HepG2 (cell line): ENCODE measurements around the gene PRSS22. TPM values are rescaled to one million over a fixed set of nuclear protein-coding genes. Genes with fewer than 3 reads are reported as not detected.

ENCODE experiments used
- ARHGAP35 ChIP-seq: sonication (generic); formaldehyde crosslinking; IDR thresholded peaks from 2 replicates; pipeline ENCODE4 v1.9.0; 2022; ENCODE audit warnings: mild to moderate bottlenecking, inconsistent platforms, moderate library complexity, missing genetic modification reagents, borderline replicate concordance
- ATM ChIP-seq: fragments of 450-650 bp; IDR thresholded peaks from 2 replicates; pipeline ENCODE4 v1.7.1; 2017; ENCODE audit warnings: mild to moderate bottlenecking, borderline replicate concordance
- CEBPG ChIP-seq: IDR thresholded peaks from 2 replicates; pipeline ENCODE4 v1.6.1; 2016
- HES4 ChIP-seq: sonication (generic); formaldehyde crosslinking; IDR thresholded peaks from 2 replicates; pipeline ENCODE4 v1.9.0; 2021; ENCODE audit warnings: mild to moderate bottlenecking, missing genetic modification reagents, borderline replicate concordance
- MBNL3 ChIP-seq: fragments of 250-450 bp; sonication (Bioruptor Pico); conservative IDR thresholded peaks from 2 replicates; pipeline ENCODE4 v1.8.0; 2022; ENCODE audit warnings: mild to moderate bottlenecking, inconsistent platforms
- RELA ChIP-seq: sonication (generic); formaldehyde crosslinking; IDR thresholded peaks from 2 replicates; pipeline ENCODE4 v1.4.0; 2020; ENCODE audit warnings: missing genetic modification reagents
- THAP11 ChIP-seq: IDR thresholded peaks from 2 replicates; pipeline ENCODE4 v1.6.1; 2016; ENCODE audit warnings: missing biosample characterization, missing genetic modification reagents
- XRCC5 ChIP-seq: fragments of 200-400 bp; formaldehyde crosslinking; optimal IDR thresholded peaks from 2 replicates; pipeline ENCODE3; 2017; ENCODE audit warnings: mild to moderate bottlenecking, low read length
- YEATS2 ChIP-seq: sonication (generic); formaldehyde crosslinking; IDR thresholded peaks from 2 replicates; pipeline ENCODE4 v1.4.0; 2020; ENCODE audit warnings: missing genetic modification reagents, borderline replicate concordance
- ZNF251 ChIP-seq: sonication (generic); formaldehyde crosslinking; IDR thresholded peaks from 2 replicates; pipeline ENCODE4 v1.9.0; 2021; ENCODE audit warnings: mild to moderate bottlenecking, missing genetic modification reagents
- ZNF678 ChIP-seq: sonication (generic); formaldehyde crosslinking; IDR thresholded peaks from 2 replicates; pipeline ENCODE4 v1.4.0; 2020; ENCODE audit warnings: mild to moderate bottlenecking, missing genetic modification reagents
- ZNF709 ChIP-seq: sonication (generic); formaldehyde crosslinking; IDR thresholded peaks from 2 replicates; pipeline ENCODE4 v1.5.0; 2020; ENCODE audit warnings: mild to moderate bottlenecking, missing genetic modification reagents
- ZSCAN9 ChIP-seq: IDR thresholded peaks from 2 replicates; pipeline ENCODE4 v1.6.1; 2016; ENCODE audit warnings: borderline replicate concordance
- polyA plus RNA-seq, 8 experiments: library from polyadenylated mRNA; depleted of rRNA in 3 of 8; stranded (reverse) in 7 of 8; unstranded in 1 of 8; fragments of >200 nt; fragmentation: Illumina TruSeq in 4 of 8; extraction: Trizol in 4 of 8; gene quantifications; 2 replicates each; pipeline versions ENCODE4 v1.2.1 to v1.2.3, GENCODE V29; 2011 to 2016; ENCODE audit warnings: low read depth in 4 of 8, missing spikeins in 1 of 8, mixed read lengths in 1 of 8; ENCODE audit not compliant: insufficient read depth in 1 of 8
- total RNA-seq, 5 experiments: library from RNA; depleted of rRNA; stranded (reverse); fragments of >200 nt; fragmentation: Illumina TruSeq; extraction: Trizol; gene quantifications; 2 replicates each; pipeline ENCODE4 v1.2.3, GENCODE V29; 2016; ENCODE audit warnings: low read depth in 1 of 5
- TF ChIP-seq, protein P1 (sequence below): sonication (generic); formaldehyde crosslinking; IDR thresholded peaks from 2 replicates; pipeline ENCODE4 v1.5.0; 2020; ENCODE audit warnings: mild to moderate bottlenecking, missing genetic modification reagents
- TF ChIP-seq, protein P2 (sequence below): sonication (generic); formaldehyde crosslinking; conservative IDR thresholded peaks from 2 replicates; pipeline ENCODE4 v1.5.0; 2020; ENCODE audit warnings: missing genetic modification reagents
- TF ChIP-seq, protein P3 (sequence below): sonication (generic); formaldehyde crosslinking; IDR thresholded peaks from 2 replicates; pipeline ENCODE4 v1.5.1; 2020; ENCODE audit warnings: missing genetic modification reagents, mild to moderate bottlenecking, borderline replicate concordance
- TF ChIP-seq, protein P4 (sequence below): IDR thresholded peaks from 2 replicates; pipeline ENCODE4 v1.6.1; 2012; ENCODE audit warnings: low read depth, low read length, improper control_type of control experiment
- TF ChIP-seq, protein P5 (sequence below): sonication (generic); formaldehyde crosslinking; IDR thresholded peaks from 2 replicates; pipeline ENCODE4 v1.8.1; 2023; ENCODE audit warnings: mild to moderate bottlenecking, missing genetic modification reagents

PRSS22 gene
- total and polyA plus RNA-seq, 2 of the 13 experiments (the other 11 are each of a cell fraction or from before 2014, with no cell fraction given) = 0.24 to 0.32 TPM

DNA sequence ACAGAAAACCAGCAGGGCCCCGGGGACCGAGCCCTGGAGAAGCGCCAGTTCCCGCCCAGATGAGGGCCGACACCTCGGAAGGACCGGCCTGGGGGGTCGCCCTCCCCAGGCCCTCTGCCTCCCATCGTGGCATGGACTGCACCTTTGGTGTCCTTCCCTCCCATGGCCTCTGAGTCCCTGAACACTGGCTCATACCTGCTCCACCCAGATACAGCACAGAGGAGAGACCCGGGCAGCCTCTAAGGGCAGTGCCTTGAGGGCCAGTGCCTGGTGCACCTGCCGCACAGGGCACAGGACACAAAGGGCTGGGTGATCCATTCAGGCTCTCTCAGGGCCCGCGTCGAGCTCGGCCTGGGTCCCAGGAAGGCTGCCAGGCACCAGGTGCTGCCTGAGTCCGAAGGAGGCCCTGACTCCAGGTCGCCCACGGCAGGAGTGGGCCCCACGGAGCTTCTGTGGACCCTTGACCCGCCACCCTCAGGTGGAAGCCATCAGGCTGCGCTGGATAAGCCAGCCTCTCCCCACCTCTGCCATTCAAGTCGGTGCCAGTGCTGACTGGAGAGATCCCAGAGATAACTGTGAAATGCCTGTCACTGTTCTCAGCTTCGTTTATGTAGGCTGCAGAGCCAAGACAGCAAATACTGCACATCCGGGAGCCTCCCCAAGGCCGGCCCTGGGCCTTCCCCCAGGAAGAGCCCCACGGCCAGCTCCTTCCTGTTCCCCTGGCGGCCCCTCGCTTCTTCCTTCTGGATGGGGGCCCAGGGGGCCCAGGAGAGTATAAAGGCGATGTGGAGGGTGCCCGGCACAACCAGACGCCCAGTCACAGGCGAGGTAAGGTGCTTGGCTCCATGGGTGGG lies 28.2 kb downstream of the PRSS22 start, which contains the start of gene ZG16B (continued):
- TF ChIP-seq HES4 (CRISPR knock-in tag) = no peak
- TF ChIP-seq ATM = no peak
- peak; percentile 31; the same call in 1 of the 2 replicates for TF ChIP-seq YEATS2 (CRISPR knock-in tag)
- TF ChIP-seq ZSCAN9 (CRISPR knock-in tag) = 0 out of 2 replicates have a peak, but pooled peaks have one; percentile 37
- no peak for TF ChIP-seq ZNF251 (CRISPR knock-in tag)
- TF ChIP-seq, protein P1, sequence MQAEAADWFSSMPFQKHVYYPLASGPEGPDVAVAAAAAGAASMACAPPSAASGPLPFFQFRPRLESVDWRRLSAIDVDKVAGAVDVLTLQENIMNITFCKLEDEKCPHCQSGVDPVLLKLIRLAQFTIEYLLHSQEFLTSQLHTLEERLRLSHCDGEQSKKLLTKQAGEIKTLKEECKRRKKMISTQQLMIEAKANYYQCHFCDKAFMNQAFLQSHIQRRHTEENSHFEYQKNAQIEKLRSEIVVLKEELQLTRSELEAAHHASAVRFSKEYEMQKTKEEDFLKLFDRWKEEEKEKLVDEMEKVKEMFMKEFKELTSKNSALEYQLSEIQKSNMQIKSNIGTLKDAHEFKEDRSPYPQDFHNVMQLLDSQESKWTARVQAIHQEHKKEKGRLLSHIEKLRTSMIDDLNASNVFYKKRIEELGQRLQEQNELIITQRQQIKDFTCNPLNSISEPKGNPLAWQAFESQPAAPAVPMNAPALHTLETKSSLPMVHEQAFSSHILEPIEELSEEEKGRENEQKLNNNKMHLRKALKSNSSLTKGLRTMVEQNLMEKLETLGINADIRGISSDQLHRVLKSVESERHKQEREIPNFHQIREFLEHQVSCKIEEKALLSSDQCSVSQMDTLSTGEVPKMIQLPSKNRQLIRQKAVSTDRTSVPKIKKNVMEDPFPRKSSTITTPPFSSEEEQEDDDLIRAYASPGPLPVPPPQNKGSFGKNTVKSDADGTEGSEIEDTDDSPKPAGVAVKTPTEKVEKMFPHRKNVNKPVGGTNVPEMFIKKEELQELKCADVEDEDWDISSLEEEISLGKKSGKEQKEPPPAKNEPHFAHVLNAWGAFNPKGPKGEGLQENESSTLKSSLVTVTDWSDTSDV (CRISPR knock-in tag) = 0 out of 2 replicates have a peak, but pooled peaks have one; percentile 37
- peak; percentile 20; the same call in 1 of the 2 replicates for TF ChIP-seq THAP11
- TF ChIP-seq CEBPG (CRISPR knock-in tag) = no peak
- no peak for TF ChIP-seq XRCC5
- no peak for TF ChIP-seq RELA (CRISPR knock-in tag)
- no peak for TF ChIP-seq MBNL3 (CRISPR knock-in tag)
- TF ChIP-seq ZNF678 = no peak
- 0 out of 2 replicates have a peak, but pooled peaks have one; percentile 41 for TF ChIP-seq ZNF709 (CRISPR knock-in tag)
- TF ChIP-seq, protein P2, sequence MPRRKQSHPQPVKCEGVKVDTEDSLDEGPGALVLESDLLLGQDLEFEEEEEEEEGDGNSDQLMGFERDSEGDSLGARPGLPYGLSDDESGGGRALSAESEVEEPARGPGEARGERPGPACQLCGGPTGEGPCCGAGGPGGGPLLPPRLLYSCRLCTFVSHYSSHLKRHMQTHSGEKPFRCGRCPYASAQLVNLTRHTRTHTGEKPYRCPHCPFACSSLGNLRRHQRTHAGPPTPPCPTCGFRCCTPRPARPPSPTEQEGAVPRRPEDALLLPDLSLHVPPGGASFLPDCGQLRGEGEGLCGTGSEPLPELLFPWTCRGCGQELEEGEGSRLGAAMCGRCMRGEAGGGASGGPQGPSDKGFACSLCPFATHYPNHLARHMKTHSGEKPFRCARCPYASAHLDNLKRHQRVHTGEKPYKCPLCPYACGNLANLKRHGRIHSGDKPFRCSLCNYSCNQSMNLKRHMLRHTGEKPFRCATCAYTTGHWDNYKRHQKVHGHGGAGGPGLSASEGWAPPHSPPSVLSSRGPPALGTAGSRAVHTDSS (CRISPR knock-in tag) = no peak
- TF ChIP-seq, protein P3, sequence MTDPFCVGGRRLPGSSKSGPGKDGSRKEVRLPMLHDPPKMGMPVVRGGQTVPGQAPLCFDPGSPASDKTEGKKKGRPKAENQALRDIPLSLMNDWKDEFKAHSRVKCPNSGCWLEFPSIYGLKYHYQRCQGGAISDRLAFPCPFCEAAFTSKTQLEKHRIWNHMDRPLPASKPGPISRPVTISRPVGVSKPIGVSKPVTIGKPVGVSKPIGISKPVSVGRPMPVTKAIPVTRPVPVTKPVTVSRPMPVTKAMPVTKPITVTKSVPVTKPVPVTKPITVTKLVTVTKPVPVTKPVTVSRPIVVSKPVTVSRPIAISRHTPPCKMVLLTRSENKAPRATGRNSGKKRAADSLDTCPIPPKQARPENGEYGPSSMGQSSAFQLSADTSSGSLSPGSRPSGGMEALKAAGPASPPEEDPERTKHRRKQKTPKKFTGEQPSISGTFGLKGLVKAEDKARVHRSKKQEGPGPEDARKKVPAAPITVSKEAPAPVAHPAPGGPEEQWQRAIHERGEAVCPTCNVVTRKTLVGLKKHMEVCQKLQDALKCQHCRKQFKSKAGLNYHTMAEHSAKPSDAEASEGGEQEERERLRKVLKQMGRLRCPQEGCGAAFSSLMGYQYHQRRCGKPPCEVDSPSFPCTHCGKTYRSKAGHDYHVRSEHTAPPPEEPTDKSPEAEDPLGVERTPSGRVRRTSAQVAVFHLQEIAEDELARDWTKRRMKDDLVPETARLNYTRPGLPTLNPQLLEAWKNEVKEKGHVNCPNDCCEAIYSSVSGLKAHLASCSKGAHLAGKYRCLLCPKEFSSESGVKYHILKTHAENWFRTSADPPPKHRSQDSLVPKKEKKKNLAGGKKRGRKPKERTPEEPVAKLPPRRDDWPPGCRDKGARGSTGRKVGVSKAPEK (CRISPR knock-in tag) = no peak
- TF ChIP-seq, protein P4, sequence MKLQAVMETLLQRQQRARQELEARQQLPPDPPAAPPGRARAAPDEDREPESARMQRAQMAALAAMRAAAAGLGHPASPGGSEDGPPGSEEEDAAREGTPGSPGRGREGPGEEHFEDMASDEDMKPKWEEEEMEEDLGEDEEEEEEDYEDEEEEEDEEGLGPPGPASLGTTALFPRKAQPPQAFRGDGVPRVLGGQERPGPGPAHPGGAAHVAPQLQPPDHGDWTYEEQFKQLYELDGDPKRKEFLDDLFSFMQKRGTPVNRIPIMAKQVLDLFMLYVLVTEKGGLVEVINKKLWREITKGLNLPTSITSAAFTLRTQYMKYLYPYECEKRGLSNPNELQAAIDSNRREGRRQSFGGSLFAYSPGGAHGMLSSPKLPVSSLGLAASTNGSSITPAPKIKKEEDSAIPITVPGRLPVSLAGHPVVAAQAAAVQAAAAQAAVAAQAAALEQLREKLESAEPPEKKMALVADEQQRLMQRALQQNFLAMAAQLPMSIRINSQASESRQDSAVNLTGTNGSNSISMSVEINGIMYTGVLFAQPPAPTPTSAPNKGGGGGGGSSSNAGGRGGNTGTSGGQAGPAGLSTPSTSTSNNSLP = no peak
- TF ChIP-seq ARHGAP35 (CRISPR knock-in tag) = no peak
- TF ChIP-seq, protein P5, sequence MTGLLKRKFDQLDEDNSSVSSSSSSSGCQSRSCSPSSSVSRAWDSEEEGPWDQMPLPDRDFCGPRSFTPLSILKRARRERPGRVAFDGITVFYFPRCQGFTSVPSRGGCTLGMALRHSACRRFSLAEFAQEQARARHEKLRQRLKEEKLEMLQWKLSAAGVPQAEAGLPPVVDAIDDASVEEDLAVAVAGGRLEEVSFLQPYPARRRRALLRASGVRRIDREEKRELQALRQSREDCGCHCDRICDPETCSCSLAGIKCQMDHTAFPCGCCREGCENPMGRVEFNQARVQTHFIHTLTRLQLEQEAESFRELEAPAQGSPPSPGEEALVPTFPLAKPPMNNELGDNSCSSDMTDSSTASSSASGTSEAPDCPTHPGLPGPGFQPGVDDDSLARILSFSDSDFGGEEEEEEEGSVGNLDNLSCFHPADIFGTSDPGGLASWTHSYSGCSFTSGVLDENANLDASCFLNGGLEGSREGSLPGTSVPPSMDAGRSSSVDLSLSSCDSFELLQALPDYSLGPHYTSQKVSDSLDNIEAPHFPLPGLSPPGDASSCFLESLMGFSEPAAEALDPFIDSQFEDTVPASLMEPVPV (CRISPR knock-in tag) = no peak
